ENCODE data around the gene IMPDH1.

The IMPDH1 gene

DNA sequence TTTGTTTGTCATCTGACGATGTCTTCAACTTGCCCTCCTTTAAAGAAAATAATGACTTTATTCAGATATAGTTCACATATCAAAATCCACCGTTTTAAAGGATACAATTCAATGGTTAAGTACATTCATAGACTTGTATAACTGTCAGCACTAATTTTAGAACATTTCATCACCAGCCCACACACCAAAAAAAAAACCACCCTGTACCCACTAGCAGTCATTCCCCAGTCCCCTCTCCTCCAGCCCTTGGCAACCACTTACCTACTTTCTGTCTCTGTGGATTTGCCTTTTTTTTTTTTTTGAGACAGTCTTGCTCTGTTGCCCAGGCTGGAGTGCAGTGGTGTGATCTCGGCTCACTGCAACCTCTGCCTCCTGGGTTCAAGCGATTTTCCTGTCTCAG is 40.6 kb upstream of the IMPDH1 start:
- no peak overlapping the region for H3K9ac ChIP-seq (ENCODE audit: low read length)
- H3F3A ChIP-seq (ENCODE audit: insufficient read depth, low read length), result no peaks in the 10 kb centered on the region
- no peak overlapping the region for H3K27ac ChIP-seq (ENCODE audit: low read depth, low read length, poor library complexity, severe bottlenecking)
- H3K79me2 ChIP-seq (ENCODE audit: insufficient read depth, low read length), result no peaks in the 10 kb centered on the region
- H3K9me3 ChIP-seq (ENCODE audit: low read length), result no peaks in the 10 kb centered on the region
- H3K4me1 ChIP-seq (ENCODE audit: insufficient read depth, low read length, severe bottlenecking), result peaks cover 5% of the 10 kb centered on the region
- no peak overlapping the region for H3K4me3 ChIP-seq (ENCODE audit: low read depth, low read length, poor library complexity, severe bottlenecking)
- no peaks in the 10 kb centered on the region; the same call in 1 of the 2 replicates for H3K27me3 ChIP-seq (ENCODE audit: insufficient read depth, low read length)
- TF ChIP-seq, protein P1, sequence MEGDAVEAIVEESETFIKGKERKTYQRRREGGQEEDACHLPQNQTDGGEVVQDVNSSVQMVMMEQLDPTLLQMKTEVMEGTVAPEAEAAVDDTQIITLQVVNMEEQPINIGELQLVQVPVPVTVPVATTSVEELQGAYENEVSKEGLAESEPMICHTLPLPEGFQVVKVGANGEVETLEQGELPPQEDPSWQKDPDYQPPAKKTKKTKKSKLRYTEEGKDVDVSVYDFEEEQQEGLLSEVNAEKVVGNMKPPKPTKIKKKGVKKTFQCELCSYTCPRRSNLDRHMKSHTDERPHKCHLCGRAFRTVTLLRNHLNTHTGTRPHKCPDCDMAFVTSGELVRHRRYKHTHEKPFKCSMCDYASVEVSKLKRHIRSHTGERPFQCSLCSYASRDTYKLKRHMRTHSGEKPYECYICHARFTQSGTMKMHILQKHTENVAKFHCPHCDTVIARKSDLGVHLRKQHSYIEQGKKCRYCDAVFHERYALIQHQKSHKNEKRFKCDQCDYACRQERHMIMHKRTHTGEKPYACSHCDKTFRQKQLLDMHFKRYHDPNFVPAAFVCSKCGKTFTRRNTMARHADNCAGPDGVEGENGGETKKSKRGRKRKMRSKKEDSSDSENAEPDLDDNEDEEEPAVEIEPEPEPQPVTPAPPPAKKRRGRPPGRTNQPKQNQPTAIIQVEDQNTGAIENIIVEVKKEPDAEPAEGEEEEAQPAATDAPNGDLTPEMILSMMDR (IDR thresholded peaks at IDR 0.05; ENCODE audit: low read length), result no peak
- TF ChIP-seq EZH2 (IDR thresholded peaks at IDR 0.05; ENCODE audit: borderline replicate concordance, low read length), result no peak
- no peak overlapping the region; the same call in 1 of the 2 replicates for H2AFZ ChIP-seq (ENCODE audit: low read length)
- H3K9me2 ChIP-seq (ENCODE audit: low read depth, low read length), result no peaks in the 10 kb centered on the region
- H3K36me3 ChIP-seq (ENCODE audit: insufficient read depth, low read length), result no peaks in the 10 kb centered on the region
- no peaks in the 10 kb centered on the region for H4K20me1 ChIP-seq (ENCODE audit: insufficient read depth, low read length)
- H3K4me2 ChIP-seq (ENCODE audit: low read length), result no peak overlapping the region

DNA sequence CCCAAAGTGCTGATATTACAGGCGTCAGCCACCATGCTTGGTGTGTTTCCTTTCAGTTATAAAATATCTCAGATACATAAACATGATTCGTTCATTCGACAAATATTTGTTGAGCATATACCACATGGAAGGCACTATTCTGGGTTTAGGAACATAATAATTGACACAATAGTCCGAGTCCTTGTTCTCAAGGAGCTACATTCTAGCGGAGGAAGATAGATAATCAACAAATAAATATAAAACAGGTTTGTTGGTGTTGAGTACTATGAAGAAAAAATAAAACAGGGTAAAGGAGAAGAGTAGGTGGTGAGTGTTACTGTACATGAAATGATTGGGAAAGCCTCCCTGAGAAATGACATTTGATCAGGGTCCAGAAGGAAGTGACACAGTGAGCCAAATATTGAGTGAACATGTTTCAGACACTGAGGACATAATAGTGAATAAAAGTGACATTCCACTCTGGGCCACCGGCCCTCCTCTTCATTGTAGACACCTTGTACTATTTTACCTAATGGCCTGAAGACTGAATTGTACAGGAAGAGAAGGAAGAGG is 39.0 kb upstream of the IMPDH1 start:
- no peak for TF ChIP-seq EZH2 (IDR thresholded peaks at IDR 0.05; ENCODE audit: borderline replicate concordance, low read length)
- TF ChIP-seq, protein P1 (IDR thresholded peaks at IDR 0.05; ENCODE audit: low read length), result no peak
- H2AFZ ChIP-seq (ENCODE audit: low read length), result no peak overlapping the region
- no peaks in the 10 kb centered on the region; the same call in 1 of the 2 replicates for H3K27me3 ChIP-seq (ENCODE audit: insufficient read depth, low read length)
- no peak overlapping the region for H3K27ac ChIP-seq (ENCODE audit: low read depth, low read length, poor library complexity, severe bottlenecking)
- no peak overlapping the region for H3K4me2 ChIP-seq (ENCODE audit: low read length)
- no peaks in the 10 kb centered on the region for H3K36me3 ChIP-seq (ENCODE audit: insufficient read depth, low read length)
- H3K9me2 ChIP-seq (ENCODE audit: low read depth, low read length), result no peaks in the 10 kb centered on the region
- H3K4me1 ChIP-seq (ENCODE audit: insufficient read depth, low read length, severe bottlenecking), result peaks cover 10% of the 10 kb centered on the region
- H3K79me2 ChIP-seq (ENCODE audit: insufficient read depth, low read length), result no peaks in the 10 kb centered on the region
- H4K20me1 ChIP-seq (ENCODE audit: insufficient read depth, low read length), result no peaks in the 10 kb centered on the region
- H3K9ac ChIP-seq (ENCODE audit: low read length), result no peak overlapping the region
- no peaks in the 10 kb centered on the region for H3F3A ChIP-seq (ENCODE audit: insufficient read depth, low read length)
- H3K4me3 ChIP-seq (ENCODE audit: low read depth, low read length, poor library complexity, severe bottlenecking), result no peak overlapping the region
- H3K9me3 ChIP-seq (ENCODE audit: low read length), result no peaks in the 10 kb centered on the region

DNA sequence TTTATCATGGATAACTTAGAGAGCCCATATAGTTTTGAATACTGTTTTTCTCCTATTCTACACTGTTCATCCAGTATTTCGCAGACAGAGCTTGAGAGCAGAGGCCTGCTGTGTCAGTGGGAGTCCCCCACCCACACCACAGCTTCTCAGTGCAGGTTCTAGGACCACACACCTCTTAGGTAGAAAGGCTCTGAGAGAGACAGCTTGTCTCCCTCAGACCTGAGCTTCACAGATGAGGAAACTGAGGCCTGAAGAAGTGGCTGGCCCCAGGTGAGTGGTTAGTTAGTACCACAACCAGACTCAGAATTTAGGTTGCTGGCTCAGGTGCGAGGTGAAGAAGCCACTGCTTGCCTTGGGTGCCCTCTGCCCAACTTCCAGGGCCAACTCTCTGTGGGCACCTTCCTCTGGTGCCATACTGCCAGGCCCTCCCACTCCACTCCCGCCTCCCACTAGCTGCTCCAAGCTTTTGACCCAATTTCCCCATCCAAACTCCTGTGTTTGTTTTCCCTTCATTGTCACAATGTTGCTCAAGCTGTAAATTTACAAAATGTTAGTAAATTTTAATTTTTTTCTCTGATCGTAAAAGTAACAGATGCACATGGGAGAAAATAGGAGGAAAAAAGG is 38.3 kb upstream of the IMPDH1 start:
- Histone ChIP-seq H3K9me2 (ENCODE audit: low read depth, low read length) (no peaks in the 10 kb centered on the region), H2AFZ (ENCODE audit: low read length) (no peak overlapping the region), H4K20me1 (ENCODE audit: insufficient read depth, low read length) (no peaks in the 10 kb centered on the region), H3K4me3 (ENCODE audit: low read depth, low read length, poor library complexity, severe bottlenecking) (no peak overlapping the region), H3K9ac (ENCODE audit: low read length) (no peak overlapping the region), H3K27ac (ENCODE audit: low read depth, low read length, poor library complexity, severe bottlenecking) (no peak overlapping the region), H3K4me1 (ENCODE audit: insufficient read depth, low read length, severe bottlenecking) (peaks cover 13% of the 10 kb centered on the region), H3K79me2 (ENCODE audit: insufficient read depth, low read length) (no peaks in the 10 kb centered on the region), H3K4me2 (ENCODE audit: low read length) (no peak overlapping the region), H3K36me3 (ENCODE audit: insufficient read depth, low read length) (no peaks in the 10 kb centered on the region), H3K9me3 (ENCODE audit: low read length) (no peaks in the 10 kb centered on the region), H3F3A (ENCODE audit: insufficient read depth, low read length) (no peaks in the 10 kb centered on the region), H3K27me3 (ENCODE audit: insufficient read depth, low read length) (no peaks in the 10 kb centered on the region; the same call in 1 of the 2 replicates)
- TF ChIP-seq EZH2 (IDR thresholded peaks at IDR 0.05; ENCODE audit: borderline replicate concordance, low read length), result no peak
- TF ChIP-seq, protein P1 (IDR thresholded peaks at IDR 0.05; ENCODE audit: low read length), result no peak

Data from OCI-LY1 (cell line).